ENCODE measurements around the gene FOXO6.

- TF ChIP-seq, protein P1, sequence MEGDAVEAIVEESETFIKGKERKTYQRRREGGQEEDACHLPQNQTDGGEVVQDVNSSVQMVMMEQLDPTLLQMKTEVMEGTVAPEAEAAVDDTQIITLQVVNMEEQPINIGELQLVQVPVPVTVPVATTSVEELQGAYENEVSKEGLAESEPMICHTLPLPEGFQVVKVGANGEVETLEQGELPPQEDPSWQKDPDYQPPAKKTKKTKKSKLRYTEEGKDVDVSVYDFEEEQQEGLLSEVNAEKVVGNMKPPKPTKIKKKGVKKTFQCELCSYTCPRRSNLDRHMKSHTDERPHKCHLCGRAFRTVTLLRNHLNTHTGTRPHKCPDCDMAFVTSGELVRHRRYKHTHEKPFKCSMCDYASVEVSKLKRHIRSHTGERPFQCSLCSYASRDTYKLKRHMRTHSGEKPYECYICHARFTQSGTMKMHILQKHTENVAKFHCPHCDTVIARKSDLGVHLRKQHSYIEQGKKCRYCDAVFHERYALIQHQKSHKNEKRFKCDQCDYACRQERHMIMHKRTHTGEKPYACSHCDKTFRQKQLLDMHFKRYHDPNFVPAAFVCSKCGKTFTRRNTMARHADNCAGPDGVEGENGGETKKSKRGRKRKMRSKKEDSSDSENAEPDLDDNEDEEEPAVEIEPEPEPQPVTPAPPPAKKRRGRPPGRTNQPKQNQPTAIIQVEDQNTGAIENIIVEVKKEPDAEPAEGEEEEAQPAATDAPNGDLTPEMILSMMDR (conservative IDR thresholded peaks at IDR 0.05): no peak
- no peak for TF ChIP-seq EZH2 (IDR thresholded peaks at IDR 0.05; ENCODE audit: low read depth)
Measured at GRCh38 chr1:41388510-41388909, 27.3 kb downstream of the FOXO6 start.

Data from PC-9 (cell line).